Stimulated activated CD4-positive, alpha-beta T cell treated with anti-CD3 and anti-CD28 coated beads, Interleukin-4, amount 100 ng/mL, for 48 hours (primary cell): ENCODE measurements around the gene PCDHGC3.

ENCODE experiments used
- DNase-seq, 2 donors: peaks; one replicate each; pipeline ENCODE4 v3.0.0-alpha.2; 2020; ENCODE audit warnings: low read depth in 2 of 2

The PCDHGC3 gene

GRCh38 chr5:141485321-141486055 is 9.7 kb downstream of the PCDHGC3 start:
- no peak for DNase-seq

DNA sequence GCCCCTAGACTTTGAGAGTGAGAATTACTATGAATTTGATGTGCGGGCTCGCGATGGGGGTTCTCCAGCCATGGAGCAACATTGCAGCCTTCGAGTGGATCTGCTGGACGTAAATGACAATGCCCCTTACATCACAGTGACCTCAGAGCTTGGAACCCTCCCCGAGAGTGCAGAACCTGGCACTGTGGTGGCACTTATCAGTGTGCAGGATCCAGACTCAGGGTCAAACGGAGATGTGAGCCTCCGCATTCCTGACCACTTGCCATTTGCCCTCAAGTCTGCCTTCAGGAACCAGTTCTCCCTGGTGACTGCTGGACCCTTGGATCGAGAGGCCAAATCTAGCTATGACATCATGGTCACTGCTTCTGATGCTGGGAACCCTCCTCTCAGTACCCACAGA is 10.3 kb downstream of the PCDHGC3 start:
- no peak for DNase-seq

DNA sequence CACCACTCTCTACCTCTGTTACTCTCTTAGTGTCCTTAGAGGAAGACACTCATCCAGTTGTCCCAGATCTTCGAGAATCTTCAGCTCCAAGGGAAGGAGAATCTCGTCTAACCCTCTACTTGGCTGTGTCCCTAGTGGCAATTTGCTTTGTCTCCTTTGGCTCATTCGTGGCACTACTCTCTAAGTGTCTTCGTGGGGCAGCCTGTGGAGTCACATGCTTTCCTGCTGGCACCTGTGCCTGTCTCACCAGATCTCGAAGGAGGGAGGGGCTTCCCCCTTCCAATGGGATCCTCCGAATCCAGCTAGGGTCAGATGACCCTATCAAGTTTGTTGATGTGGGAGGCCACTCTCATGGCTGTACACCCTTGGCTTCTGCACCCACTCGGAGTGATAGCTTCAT is 11.4 kb downstream of the PCDHGC3 start:
- no peak for DNase-seq

DNA sequence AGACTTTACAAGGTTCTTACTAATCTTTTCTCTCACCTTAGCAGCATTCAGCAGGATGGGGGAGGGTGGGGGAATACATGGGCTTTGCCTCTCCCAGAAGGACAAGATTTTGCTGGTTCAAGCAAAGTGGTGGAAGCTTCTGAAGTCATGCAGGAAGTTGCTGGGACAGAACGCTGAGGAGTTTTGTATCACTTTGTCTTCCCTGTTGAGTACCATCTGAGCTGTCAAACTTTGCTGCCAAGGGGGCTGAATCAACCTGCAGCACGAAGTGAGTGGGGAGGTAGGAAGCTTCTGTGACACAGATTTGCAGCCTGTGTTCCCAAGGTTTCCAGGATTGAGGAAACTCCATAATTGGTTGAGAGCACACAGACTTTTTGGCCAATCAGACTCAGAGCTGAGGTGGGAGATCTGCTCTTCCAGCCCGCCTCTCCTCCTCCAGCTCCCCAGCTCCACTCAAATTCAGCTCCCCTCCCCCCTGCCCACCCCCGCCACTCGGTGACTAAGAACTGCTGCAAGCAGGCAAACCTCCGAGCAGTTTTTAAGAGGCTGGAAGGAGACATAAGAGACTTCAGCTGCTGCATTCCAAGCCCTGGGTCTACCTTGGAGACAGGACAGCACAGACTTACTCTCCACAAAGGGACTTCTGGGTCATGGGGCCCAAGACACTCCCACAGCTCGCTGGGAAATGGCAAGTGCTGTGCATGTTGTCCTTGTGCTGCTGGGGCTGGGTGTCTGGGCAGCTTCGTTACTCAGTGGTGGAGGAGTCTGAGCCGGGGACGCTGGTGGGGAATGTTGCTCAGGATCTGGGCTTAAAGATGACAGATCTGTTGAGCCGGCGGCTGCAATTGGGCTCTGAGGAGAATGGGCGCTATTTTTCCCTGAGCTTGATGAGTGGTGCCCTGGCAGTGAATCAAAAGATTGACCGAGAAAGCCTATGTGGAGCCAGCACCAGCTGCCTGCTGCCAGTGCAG is 13.1 kb downstream of the PCDHGC3 start, which contains the start of gene PCDHGC5:
Gene PCDHGC5 (plus strand): TSS at position 491 of the 971 bp plus-strand sequence. CDS start 160 bp downstream, at position 651.
- DNase-seq, result no peak

DNA sequence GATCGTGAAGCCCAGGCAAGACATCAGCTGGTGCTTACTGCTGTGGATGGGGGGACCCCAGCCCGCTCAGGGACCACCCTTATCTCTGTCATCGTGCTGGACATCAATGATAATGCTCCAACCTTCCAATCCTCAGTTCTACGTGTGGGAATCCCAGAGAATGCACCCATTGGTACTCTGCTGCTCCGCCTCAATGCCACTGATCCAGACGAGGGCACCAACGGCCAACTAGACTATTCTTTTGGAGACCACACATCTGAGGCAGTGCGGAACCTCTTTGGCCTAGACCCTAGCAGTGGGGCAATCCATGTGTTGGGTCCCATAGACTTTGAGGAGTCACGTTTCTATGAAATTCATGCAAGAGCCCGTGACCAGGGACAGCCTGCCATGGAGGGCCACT is 14.1 kb downstream of the PCDHGC3 start:
- DNase-seq, result no peak

DNA sequence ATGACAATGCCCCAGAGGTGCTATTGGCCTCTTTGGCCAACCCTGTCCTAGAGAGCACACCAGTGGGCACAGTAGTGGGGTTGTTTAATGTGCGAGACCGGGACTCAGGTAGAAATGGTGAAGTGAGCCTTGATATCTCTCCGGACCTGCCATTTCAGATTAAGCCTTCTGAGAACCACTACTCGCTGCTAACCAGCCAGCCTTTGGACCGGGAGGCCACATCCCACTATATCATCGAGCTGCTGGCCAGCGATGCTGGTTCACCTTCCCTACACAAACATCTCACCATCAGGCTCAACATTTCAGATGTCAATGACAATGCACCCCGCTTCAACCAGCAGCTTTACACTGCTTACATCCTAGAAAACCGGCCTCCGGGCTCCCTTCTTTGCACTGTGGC is 14.5 kb downstream of the PCDHGC3 start:
- DNase-seq, result no peak

- DNase-seq, result no peak
Measured at GRCh38 chr5:141490771-141491170, 15.0 kb downstream of the PCDHGC3 start.

DNA sequence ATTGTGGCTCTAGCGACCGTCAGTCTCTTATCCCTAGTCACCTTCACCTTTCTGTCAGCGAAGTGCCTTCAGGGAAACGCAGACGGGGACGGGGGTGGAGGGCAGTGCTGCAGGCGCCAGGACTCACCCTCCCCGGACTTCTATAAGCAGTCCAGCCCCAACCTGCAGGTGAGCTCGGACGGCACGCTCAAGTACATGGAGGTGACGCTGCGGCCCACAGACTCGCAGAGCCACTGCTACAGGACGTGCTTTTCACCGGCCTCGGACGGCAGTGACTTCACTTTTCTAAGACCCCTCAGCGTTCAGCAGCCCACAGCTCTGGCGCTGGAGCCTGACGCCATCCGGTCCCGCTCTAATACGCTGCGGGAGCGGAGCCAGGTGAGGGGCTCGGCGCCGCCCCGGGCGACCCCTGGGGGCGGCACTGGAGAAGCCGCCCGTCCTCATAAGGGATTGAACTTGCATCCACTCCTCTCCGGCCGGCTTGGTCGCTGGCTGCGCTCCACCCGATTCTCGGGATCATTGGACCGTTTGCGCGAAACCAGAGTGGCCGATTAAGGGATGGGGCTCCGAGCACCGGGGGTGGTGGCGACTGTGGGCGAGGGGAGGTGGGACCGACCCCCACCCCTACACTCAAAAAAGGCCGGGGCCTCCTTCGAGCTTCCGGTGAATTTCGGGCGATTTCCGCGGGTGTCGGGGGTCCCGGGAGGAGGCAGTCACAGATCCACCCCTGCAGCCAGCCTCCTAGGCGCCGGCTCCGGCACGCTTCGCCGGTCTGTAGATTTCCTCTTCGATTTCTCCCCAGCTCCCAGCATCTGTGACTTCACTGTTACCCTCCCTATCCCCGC is 15.8 kb downstream of the PCDHGC3 start:
- DNase-seq, result no peak

- no peak for DNase-seq
Measured at GRCh38 chr5:141492168-141492885, 16.6 kb downstream of the PCDHGC3 start.

- DNase-seq, result no peak
Measured at GRCh38 chr5:141493500-141494422, 18.0 kb downstream of the PCDHGC3 start.

- no peak for DNase-seq
Measured at GRCh38 chr5:141494761-141495452, 19.1 kb downstream of the PCDHGC3 start.

- no peak for DNase-seq
Measured at GRCh38 chr5:141495453-141495811, 19.7 kb downstream of the PCDHGC3 start.

DNA sequence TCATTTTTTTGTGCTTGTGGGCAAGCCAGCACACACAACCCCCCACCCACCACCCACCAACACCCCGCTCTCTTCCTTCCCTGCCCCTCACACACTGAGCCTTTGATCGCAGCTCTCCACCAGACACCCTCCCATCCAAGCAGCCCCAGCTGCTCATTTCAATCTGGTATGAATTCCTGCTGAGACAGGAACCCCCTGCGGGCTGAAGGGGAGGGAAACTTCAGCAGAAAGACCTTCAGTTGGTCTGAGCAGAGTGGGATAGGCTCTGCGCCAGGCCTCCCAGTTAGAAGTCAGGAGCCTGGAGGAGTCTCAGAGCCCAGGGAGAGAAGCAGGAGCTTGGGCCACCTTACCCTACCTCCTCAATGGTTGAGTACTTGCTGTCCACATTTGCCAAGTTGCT is 20.3 kb downstream of the PCDHGC3 start:
- DNase-seq, result no peak

DNA sequence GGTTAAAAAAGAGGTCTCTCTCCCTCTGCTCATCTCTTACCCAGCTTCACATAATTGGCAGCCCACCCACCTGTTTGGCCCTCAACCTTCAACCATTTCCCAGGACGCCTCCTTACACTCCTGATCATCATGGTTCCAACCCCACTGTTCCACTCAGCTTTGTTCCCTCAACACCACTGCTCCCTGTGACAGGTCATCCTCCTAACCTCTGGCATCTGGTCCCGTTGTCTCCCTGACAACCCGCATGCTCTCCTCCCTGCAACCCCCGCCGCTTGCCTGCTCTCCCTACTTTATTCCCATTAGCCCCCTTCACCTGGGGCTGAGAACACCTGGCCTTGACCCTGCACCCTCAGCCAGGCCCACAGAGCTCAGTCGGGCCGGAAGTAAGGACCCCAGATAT is 26.0 kb downstream of the PCDHGC3 start:
- DNase-seq, result no peak

- no peak for DNase-seq
Measured at GRCh38 chr5:141503681-141504080, 27.9 kb downstream of the PCDHGC3 start.

- no peak for DNase-seq
Measured at GRCh38 chr5:141504216-141504615, 28.4 kb downstream of the PCDHGC3 start.

DNA sequence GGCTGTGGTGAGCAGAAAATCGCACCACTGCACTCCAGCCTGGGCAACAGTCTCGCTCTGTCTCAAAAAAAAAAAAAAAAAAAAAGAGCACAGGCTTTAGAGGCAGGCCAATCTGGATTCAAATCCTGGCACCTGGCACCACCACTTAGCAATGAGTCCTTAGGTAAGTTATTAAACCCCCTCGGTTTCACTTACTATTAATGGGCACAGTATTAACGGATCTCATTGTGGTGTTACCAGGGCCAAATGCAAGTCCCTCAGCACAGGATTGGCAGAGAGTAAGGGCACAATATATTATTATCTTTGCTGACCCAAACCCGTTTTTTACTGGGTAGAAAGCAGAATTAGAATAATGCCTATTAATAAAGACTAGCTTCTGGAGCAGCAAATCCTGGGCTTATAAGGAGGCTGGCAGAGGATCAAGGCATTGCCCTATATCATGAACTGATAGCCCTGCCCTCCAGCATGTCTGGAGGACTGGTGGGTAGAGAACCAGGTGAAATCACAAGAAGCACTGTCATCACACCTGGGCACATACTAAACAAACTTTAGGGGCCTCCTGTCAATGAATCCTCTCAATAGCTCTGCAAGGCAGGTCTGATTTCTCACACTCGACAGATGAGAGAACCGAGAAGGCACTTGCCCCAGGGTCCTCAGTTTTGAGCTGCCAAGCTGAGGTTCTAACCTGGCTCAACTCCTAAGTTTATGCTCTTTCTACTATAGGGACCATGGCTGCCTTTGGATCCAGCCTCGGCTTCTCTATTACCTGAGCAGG is 30.8 kb downstream of the PCDHGC3 start:
- DNase-seq, result no peak

DNA sequence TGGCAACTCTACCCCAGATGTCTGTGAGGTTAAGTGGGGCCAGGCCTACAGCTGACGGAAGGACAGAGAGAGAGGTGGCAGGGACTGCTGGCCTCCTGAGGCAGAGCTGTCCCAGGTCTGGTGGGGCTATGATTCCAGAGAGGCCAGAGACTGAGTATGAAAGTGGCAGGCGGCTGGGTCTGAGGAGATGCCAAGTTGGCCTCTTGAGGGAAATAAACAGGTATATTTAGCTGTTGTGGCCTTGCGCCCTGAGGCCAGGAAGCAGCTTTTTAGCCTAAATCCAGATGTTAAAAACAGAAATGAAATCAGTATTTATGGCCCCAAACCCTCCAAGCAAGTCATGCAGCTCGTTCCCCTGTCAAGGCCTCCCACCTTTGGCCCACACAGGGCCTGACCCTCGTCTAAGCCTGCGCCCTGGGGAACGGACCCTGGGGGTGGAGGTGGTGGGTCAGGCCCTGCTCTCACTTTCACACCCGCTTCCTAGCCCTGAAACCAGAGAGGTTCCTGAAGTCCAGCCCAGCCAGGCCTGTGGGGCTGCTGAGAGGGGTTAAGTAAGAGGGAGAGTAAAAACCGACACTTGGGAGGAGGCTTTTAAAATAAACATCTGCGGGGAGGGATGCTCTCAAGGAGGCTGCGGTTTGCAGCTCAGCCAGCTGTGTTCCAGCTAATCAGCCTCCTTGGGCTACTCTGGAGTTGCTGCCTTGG is 31.8 kb downstream of the PCDHGC3 start:
- no peak for DNase-seq
